Right cardiac atrium (tissue), 5 donors: ENCODE results near the gene VCX2. TPM values are rescaled to one million over a fixed set of nuclear protein-coding genes. Genes with fewer than 3 reads are reported as not detected.
A peak's percentile ranks its signal among the peaks of the same experiment; 100 is the strongest.
"Not testable (repeated sequence)": the region's sequence is repeated elsewhere in the genome, so short reads cannot be mapped to it uniquely, and the experiment has no call there.

Experiments
- ATAC-seq, 2 donors: fragments of 200-7000 bp; cut with Tn5 transposase; one replicate each; pipeline versions ENCODE4 v1.8.0 to v1.9.1; 2020; ENCODE audit warnings: moderate library complexity in 2 of 2, mild to moderate bottlenecking in 1 of 2
- DNase-seq, 3 donors: peaks; one replicate each; pipeline ENCODE4 v3.0.0-alpha.2; 2020
- H3K27ac ChIP-seq: one replicate; pipeline ENCODE4 v1.5.1; 2013; ENCODE audit warnings: mild to moderate bottlenecking, low read length, control low read depth, moderate library complexity
- H3K27me3 ChIP-seq: one replicate; pipeline ENCODE4 v1.6.1; 2013; ENCODE audit not compliant: control insufficient read depth, insufficient read depth
- H3K4me1 ChIP-seq: one replicate; pipeline ENCODE4 v1.6.1; 2013; ENCODE audit warnings: low read length; ENCODE audit not compliant: control insufficient read depth, insufficient read depth
- H3K4me3 ChIP-seq: one replicate; pipeline ENCODE4 v1.5.1; 2013; ENCODE audit warnings: low read length, control low read depth
- H3K9me3 ChIP-seq: one replicate; pipeline ENCODE4 v1.6.1; 2013; ENCODE audit warnings: low read length; ENCODE audit not compliant: control insufficient read depth
- WGBS: extraction: QIAGEN DNeasy Blood & Tissue Kit; methylation state at CpG from one replicate; pipeline ENCODE4 v1.1.7; 2013; 5-methylcytosine and 5-hydroxymethylcytosine counted together
- intact Hi-C, 4 donors: fragments of 100-400 bp; cut with DNase I; formaldehyde crosslinking; loops; one replicate each; pipeline versions ENCODE4 v1.11.0 to v1.14.0; 2022 to 2023
- polyA plus RNA-seq: library from polyadenylated mRNA; stranded (reverse); fragments of 200-250 nt; gene quantifications from one replicate; pipeline ENCODE4 v1.2.3, GENCODE V29; 2013
- total RNA-seq, 4 donors: library from RNA; stranded (reverse); fragmentation: NEBNext Ultra II Directional; extraction: Animal tissue kit (Norgen Biotek cat#: 25700); gene quantifications; one replicate each; pipeline ENCODE4 v1.2.1, GENCODE V29; 2021
- donor health status: healthy with polysubstance abuse.
- donor health status: DM: no; HTN: yes; CAD: no.
- donor health status: DM: no; HTN: no; CAD: no.
- donor health status: DM: no; HTN: yes; CAD: no; lungs with severe emphysema.
- donor health status: DM: yes; HTN: yes; CAD: no.

VCX2 gene
- total and polyA plus RNA-seq, 5 donors, result not detected

DNA sequence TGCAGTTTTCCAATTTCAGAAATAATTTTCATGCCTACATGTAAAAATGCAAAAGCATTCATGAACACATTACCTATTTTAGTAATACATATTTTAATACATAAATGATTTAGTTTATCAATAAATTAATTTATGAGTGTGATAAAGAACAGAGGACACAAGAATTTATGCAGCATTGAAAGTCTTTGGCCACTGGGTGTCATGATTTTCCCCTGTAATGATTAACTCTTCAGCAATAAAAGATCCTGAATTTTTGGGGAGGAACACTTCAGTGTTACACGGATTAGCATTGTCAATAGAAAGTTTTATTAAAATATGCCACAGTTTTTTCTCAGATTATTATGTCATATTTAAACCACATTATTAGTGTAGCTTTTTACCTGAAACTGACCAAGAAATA lies 8.6 kb upstream of the VCX2 start:
- no peak overlapping the region for H3K27ac ChIP-seq
- no peaks in the 10 kb centered on the region for H3K9me3 ChIP-seq
- intact Hi-C loops, result loop anchor here in 1 of 4 donors (10.0 kb wide), 1 partner anchor 545 kb away; no protein-coding TSS in a partner anchor
- 9% methylated on average over 1 of the region's 1 CpG for WGBS
- ATAC-seq (no peak), DNase-seq (no peak)
- no peaks in the 10 kb centered on the region for H3K27me3 ChIP-seq
- no peak overlapping the region for H3K4me3 ChIP-seq
- no peaks in the 10 kb centered on the region for H3K4me1 ChIP-seq

DNA sequence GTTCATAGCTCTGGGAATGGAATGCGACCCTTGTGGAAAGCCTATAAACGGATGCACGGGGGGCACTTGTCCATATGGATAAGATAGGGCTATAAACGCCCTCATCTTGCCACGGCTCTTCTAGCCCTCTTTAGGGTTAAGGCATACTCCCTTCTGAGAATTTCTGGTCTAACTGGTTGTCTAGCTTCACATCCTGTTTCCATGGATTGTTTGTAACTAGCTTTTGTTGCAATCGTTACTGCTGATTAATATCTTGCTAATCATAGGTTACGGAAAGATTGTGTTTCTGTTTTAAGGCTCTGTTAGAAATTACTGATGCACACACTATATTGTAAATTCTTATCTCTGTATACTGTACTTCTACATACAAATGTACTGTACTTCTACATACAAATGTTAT lies 17.1 kb downstream of the VCX2 start:
- H3K27ac ChIP-seq, H3K27me3 ChIP-seq, H3K4me3 ChIP-seq, ATAC-seq, H3K9me3 ChIP-seq, intact Hi-C loops, DNase-seq, H3K4me1 ChIP-seq: not testable (repeated sequence)
- WGBS, result 38% methylated on average over 7 of the region's 7 CpGs

DNA sequence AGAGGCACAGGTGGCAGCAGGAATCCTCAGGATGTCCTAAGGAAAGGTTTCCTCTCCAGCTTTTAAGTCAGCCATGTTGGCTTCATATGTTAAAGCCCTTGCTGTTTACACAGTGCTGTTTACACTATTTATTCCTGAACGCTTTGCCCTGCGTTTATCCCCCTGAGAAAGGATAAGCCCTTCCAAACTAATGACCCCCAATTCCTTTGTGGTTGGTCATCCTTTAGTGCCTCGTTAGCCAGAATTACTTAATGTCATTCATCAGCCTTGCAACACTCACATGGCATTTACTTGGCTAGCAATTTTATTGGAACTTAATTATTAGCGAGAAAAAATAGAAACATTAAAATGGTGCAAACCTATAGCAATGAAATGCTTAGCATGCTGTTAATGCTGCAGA lies 23.8 kb downstream of the VCX2 start:
- intact Hi-C loops, result no loop called here
- WGBS, result 64% methylated on average over 4 of the region's 4 CpGs
- no peak overlapping the region for H3K4me3 ChIP-seq
- no peaks in the 10 kb centered on the region for H3K4me1 ChIP-seq
- H3K27ac ChIP-seq, result no peak overlapping the region
- H3K27me3 ChIP-seq, result no peaks in the 10 kb centered on the region
- no peaks in the 10 kb centered on the region for H3K9me3 ChIP-seq
- DNase-seq (no peak), ATAC-seq (no peak)

DNA sequence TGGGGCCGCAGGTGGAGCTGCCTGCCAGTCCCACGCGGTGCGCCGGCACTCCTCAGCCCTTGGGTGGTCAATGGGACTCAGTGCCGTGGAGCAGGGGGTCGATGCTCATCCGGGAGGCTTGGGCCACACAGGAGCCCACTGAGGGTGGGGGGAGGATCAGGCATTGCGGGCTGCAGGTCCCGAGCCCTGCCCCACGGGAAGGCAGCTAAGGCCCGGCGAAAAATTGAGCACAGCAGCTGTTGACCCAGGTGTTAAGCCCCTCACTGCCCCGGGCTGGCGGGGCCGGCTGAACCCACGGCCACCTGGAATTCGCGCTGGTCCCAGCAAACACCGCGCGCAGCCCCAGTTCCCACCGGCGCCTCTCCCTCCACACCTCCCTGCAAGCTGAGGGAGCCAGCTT lies 26.1 kb downstream of the VCX2 start:
- Histone ChIP-seq H3K27ac (no peak overlapping the region), H3K9me3 (no peaks in the 10 kb centered on the region), H3K4me1 (no peaks in the 10 kb centered on the region), H3K4me3 (no peak overlapping the region), H3K27me3 (no peaks in the 10 kb centered on the region)
- DNase-seq (peak in 1 of 3 donors; percentile 48), ATAC-seq (no peak)
- intact Hi-C loops, result no loop called here
- WGBS, result 98% methylated on average over 24 of the region's 24 CpGs

DNA sequence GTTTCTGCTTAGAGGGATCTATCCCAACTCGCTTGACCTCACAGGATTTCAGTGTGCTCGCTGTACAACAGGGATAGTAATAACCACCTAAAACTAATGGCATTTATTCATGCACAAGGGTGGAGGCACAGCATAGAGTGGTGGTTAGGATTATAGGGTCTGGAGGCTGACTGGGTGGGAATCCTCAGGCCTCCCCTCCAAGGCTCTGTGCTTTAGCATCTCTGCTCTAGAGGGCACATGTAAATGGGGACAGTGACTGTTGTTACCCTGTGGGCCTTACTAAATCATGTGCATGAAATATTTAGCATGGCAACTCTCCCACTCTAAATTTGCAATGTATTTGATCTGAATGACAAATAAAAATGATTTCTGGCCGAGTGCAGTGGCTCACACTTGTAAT lies 29.2 kb downstream of the VCX2 start:
- Histone ChIP-seq H3K4me3 (no peak overlapping the region), H3K27ac (no peak overlapping the region), H3K9me3 (no peaks in the 10 kb centered on the region), H3K4me1 (no peaks in the 10 kb centered on the region), H3K27me3 (no peaks in the 10 kb centered on the region)
- ATAC-seq (no peak), DNase-seq (no peak)
- 90% methylated on average over 3 of the region's 3 CpGs for WGBS
- intact Hi-C loops, result no loop called here

DNA sequence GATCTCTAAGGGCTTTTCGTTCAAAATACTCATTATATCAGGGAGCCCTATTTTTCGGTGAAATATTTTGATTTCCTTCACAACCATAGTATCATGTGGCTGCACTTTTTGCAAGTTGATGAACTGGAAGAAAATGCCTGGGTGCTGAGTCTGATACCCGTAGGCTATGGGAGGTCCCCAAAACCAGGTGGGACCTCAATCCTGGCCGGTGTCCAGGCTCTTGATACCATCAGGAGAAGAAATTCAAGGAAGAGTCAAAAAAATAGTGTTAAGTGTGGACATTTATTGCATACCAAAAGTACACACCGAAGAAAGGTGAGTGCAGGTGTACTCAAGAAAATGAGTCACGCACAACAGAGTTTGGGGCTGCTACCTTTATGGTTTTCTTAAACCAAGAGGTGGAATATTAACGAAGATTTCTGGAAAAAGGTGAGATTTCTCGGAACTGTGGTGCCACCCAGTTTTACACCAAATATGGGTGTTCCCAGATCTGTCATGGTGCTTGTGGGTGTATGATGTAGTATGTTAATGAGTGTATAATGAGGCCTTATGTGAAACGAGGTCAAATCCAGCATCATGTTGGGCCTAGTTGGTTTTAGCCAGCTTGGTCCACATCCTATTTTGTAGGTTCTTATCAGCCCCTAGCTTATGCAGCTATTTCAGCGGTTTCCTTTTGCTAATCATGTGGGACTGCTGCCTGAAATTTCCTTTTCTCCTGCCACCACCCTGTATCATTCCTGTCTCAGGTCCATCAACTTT lies 29.9 kb downstream of the VCX2 start:
- no peak for ATAC-seq
- Histone ChIP-seq H3K4me3 (no peak overlapping the region), H3K27ac (no peak overlapping the region), H3K9me3 (no peaks in the 10 kb centered on the region), H3K4me1 (no peaks in the 10 kb centered on the region), H3K27me3 (no peaks in the 10 kb centered on the region)
- 85% methylated on average over 10 of the region's 10 CpGs for WGBS
- intact Hi-C loops, result no loop called here
- no peak for DNase-seq

DNA sequence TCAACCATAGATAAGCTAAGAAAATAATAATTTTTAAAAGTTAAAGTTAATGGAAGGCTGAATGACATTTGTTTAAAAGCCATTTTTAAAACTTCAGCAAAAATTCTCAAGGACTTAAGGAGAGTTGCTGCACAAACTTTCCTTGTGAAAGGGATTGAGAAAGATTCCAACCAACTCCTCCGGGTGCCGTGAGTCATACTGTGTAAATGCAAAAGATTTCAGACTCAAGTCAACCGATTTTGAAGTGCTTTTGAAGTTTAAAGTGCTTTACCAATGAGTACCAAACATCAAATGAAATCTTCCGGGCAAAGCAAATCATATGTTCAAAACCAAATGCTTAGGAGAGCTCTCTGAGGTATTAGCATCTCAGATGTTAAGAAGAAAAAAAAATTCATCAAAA lies 31.4 kb downstream of the VCX2 start:
- WGBS, result 66% methylated on average over 4 of the region's 4 CpGs
- H3K9me3 ChIP-seq, result no peaks in the 10 kb centered on the region
- H3K4me1 ChIP-seq, result no peaks in the 10 kb centered on the region
- H3K4me3 ChIP-seq, result no peak overlapping the region
- DNase-seq (no peak), ATAC-seq (no peak)
- no peak overlapping the region for H3K27ac ChIP-seq
- intact Hi-C loops, result no loop called here
- H3K27me3 ChIP-seq, result no peaks in the 10 kb centered on the region

DNA sequence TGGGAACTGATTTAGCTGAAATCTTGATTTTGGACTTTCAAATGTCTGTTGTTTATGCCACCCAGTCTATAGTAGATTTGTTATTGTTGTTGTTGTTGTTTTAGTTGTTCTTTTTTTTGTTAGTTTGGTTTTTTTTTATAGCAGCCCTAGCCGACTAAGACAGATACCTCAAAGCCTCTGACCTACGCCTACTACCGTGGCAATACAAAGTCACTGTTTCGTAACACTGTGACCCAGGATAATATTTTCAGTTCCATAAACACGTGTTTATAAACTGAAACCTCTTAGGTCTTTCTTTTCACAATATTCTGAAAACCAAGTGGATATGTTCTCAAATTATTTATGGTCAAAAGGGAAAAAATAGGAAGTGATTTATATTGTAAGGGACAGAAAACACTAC lies 32.8 kb downstream of the VCX2 start:
- Histone ChIP-seq H3K27me3 (no peaks in the 10 kb centered on the region), H3K4me1 (no peaks in the 10 kb centered on the region), H3K27ac (no peak overlapping the region), H3K9me3 (no peaks in the 10 kb centered on the region), H3K4me3 (no peak overlapping the region)
- intact Hi-C loops, result no loop called here
- ATAC-seq (no peak), DNase-seq (no peak)
- WGBS, result 88% methylated on average over 5 of the region's 5 CpGs

DNA sequence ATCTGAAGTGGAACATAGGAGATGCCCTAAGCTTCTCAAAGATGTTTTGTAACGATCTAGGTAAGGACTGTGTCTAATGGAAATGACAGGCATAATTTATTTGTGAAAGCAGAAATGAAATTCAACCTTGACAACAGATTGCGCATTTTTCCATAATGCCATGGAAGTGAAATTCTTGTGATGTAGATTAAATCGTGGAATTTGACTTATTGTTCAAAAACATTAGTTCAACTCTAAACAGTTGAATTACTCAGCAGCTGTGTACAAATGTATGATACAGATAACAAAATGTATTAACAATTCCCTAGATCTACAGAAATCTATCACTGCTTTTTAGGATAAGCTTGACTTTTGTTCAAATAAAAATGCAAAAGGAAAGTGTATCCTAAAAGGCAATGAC lies 44.4 kb downstream of the VCX2 start:
- H3K27ac ChIP-seq, result no peak overlapping the region
- H3K4me1 ChIP-seq, result no peaks in the 10 kb centered on the region
- H3K4me3 ChIP-seq, result no peak overlapping the region
- ATAC-seq, result no peak
- intact Hi-C loops, result no loop called here
- 77% methylated on average over 3 of the region's 3 CpGs for WGBS
- DNase-seq, result no peak
- no peaks in the 10 kb centered on the region for H3K27me3 ChIP-seq
- H3K9me3 ChIP-seq, result no peaks in the 10 kb centered on the region

DNA sequence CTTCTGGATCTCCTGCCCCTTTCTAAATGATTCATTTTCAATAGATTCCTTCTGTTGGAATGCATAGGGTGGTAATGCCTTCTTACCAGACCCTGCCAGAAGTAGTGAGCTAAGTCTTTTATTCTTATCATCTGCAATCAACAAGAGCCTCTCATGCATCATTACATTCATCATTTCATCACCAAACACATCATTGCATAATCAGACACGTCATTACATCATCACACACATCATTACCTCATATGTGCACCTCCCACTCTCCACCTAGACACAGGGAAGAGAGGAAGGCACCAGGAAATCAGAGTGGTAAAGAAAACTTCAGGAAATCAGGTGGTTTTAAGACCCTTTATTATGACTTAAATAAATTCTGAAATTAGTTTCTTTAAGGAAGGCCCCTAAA lies 45.0 kb downstream of the VCX2 start:
- no peaks in the 10 kb centered on the region for H3K9me3 ChIP-seq
- no peak overlapping the region for H3K27ac ChIP-seq
- H3K4me3 ChIP-seq, result no peak overlapping the region
- no peaks in the 10 kb centered on the region for H3K27me3 ChIP-seq
- no peak for ATAC-seq
- intact Hi-C loops, result no loop called here
- H3K4me1 ChIP-seq, result no peaks in the 10 kb centered on the region
- WGBS, result 84% methylated on average over 1 of the region's 1 CpG
- no peak for DNase-seq

DNA sequence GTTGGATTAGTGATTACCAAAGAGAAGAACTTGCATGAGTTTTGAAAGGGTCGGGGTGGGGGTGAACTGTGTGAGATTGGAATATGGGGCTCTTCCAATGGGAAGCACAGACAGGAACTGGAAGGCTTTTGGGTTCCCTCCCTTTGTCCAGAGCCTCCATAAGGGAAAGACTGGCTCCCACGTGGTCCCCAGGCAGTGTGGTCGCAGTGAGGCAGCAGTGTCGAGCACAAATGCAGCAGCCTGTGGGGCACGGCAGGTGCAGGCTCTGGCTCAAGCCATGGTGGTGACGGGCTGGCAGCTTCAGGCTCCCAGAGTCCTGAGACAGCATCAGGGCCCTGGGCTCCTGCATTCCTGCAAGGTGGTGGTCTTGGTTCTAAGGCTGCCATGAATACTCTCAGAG lies 45.5 kb downstream of the VCX2 start:
- intact Hi-C loops, result no loop called here
- Histone ChIP-seq H3K27ac (no peak overlapping the region), H3K4me1 (no peaks in the 10 kb centered on the region), H3K27me3 (no peaks in the 10 kb centered on the region), H3K9me3 (no peaks in the 10 kb centered on the region), H3K4me3 (no peak overlapping the region)
- no peak for DNase-seq
- ATAC-seq, result no peak
- 88% methylated on average over 6 of the region's 6 CpGs for WGBS

DNA sequence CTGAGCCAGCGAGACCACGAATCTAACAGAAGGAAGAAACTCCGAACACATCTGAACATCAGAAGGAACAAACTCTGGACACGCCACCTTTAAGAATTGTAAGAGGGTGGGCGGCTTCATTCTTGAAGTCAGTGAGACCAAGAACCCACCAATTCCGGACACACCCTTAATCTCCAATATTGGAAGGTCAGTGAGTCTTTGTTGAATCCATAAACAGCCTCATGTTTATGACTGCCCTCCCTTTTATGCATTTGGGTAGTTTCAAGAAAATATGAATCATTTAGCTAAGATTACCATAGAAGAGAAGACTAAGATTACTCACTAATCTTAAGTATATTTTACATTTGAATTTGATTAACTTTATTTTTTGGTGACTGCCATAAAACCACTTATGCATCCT lies 48.5 kb downstream of the VCX2 start:
- DNase-seq, result no peak
- 85% methylated on average over 6 of the region's 6 CpGs for whole genome bisulfite sequencing
- no peak for ATAC-seq
- no peaks in the 10 kb centered on the region for H3K4me1 ChIP-seq
- H3K27ac ChIP-seq, result no peak overlapping the region
- no peaks in the 10 kb centered on the region for H3K27me3 ChIP-seq
- no peak overlapping the region for H3K4me3 ChIP-seq
- intact Hi-C loops, result no loop called here
- no peaks in the 10 kb centered on the region for H3K9me3 ChIP-seq
